ENCODE data around the gene ZNF569. TPM values are rescaled to one million over a fixed set of nuclear protein-coding genes. Genes with fewer than 3 reads are reported as not detected.

Gene ZNF569
- total and polyA plus RNA-seq, 2 of the 8 experiments (the other 6 are each of a cell fraction or from before 2014, with no cell fraction given): 2.4 to 10.5 TPM

- TF ChIP-seq ATF2 (IDR thresholded peaks at IDR 0.05; ENCODE audit: low read length): no peak
- TF ChIP-seq SRF (IDR thresholded peaks at IDR 0.05; ENCODE audit: low read depth, low read length): no peak
- TF ChIP-seq BCL11A (IDR thresholded peaks at IDR 0.05; ENCODE audit: low read depth in 2 of 2, low read length in 2 of 2): no peak
- TF ChIP-seq GABPA (IDR thresholded peaks at IDR 0.05; ENCODE audit: borderline replicate concordance, insufficient read depth, low read length): no peak
- no peak for TF ChIP-seq BACH1 (IDR thresholded peaks at IDR 0.05; ENCODE audit: low read length)
- no peak for TF ChIP-seq SP1 (IDR thresholded peaks at IDR 0.05; ENCODE audit: low read depth, low read length)
Observed at GRCh38 chr19:37361994-37362393, 105.2 kb downstream of the ZNF569 start (continued).

Other genes starting within 250 kb of the ZNF569 start
- gene ZNF383, start 249.2 kb downstream of the ZNF569 start, total RNA-seq (2021; fragmentation: NEBNext Ultra II Directional; extraction: Animal tissue kit (Norgen Biotek cat#: 25700)): 3.7 and 3.9 TPM in 2 replicates
- gene ZNF383, start 249.2 kb downstream of the ZNF569 start, polyA plus RNA-seq (2011; rRNA removed): 1.2 and 1.3 TPM in 2 replicates
- gene ZNF527, start 96.3 kb downstream of the ZNF569 start, total RNA-seq (2021; fragmentation: NEBNext Ultra II Directional; extraction: Animal tissue kit (Norgen Biotek cat#: 25700)): 3.7 and 4.5 TPM in 2 replicates
- gene ZNF527, start 96.3 kb downstream of the ZNF569 start, polyA plus RNA-seq (2011; rRNA removed): 1.3 and 2.1 TPM in 2 replicates
- gene ZNF570, start 1.9 kb upstream of the ZNF569 start, total RNA-seq (2021; fragmentation: NEBNext Ultra II Directional; extraction: Animal tissue kit (Norgen Biotek cat#: 25700)): 4.1 and 5.4 TPM in 2 replicates
- 0.96 and 1.0 TPM in 2 replicates for gene ZNF570, start 1.9 kb upstream of the ZNF569 start, polyA plus RNA-seq (2011; rRNA removed)
- gene ZNF793, start 39.5 kb upstream of the ZNF569 start, total RNA-seq (2021; fragmentation: NEBNext Ultra II Directional; extraction: Animal tissue kit (Norgen Biotek cat#: 25700)): 11.6 and 13.3 TPM in 2 replicates
- gene ZNF793, start 39.5 kb upstream of the ZNF569 start, polyA plus RNA-seq (2011; rRNA removed): 5.0 and 5.9 TPM in 2 replicates
- gene ZNF571, start 127.3 kb upstream of the ZNF569 start, total RNA-seq (2021; fragmentation: NEBNext Ultra II Directional; extraction: Animal tissue kit (Norgen Biotek cat#: 25700)): 3.9 and 6.4 TPM in 2 replicates
- 1.0 and 1.8 TPM in 2 replicates for gene ZNF571, start 127.3 kb upstream of the ZNF569 start, polyA plus RNA-seq (2011; rRNA removed)
- gene ZNF540, start 127.4 kb upstream of the ZNF569 start, total RNA-seq (2021; fragmentation: NEBNext Ultra II Directional; extraction: Animal tissue kit (Norgen Biotek cat#: 25700)): 0.17 and 0.21 TPM in 2 replicates
- gene ZNF540, start 127.4 kb upstream of the ZNF569 start, polyA plus RNA-seq (2011; rRNA removed): 0.15 TPM in 1 of 2 replicates, not detected in the other
- gene ZFP30, start 188.0 kb upstream of the ZNF569 start, total RNA-seq (2021; fragmentation: NEBNext Ultra II Directional; extraction: Animal tissue kit (Norgen Biotek cat#: 25700)): 6.1 and 8.7 TPM in 2 replicates
- 1.3 and 1.4 TPM in 2 replicates for gene ZFP30, start 188.0 kb upstream of the ZNF569 start, polyA plus RNA-seq (2011; rRNA removed)

All from H1 (cell line).